Glutamatergic neuron (in vitro differentiated cells): Measurements from ENCODE around the gene CCR6. TPM values are rescaled to one million over a fixed set of nuclear protein-coding genes. Genes with fewer than 3 reads are reported as not detected.

ENCODE experiments used
- DNase-seq: peaks from one replicate; pipeline ENCODE4 v3.0.0; 2022
- H3K27ac Mint-ChIP-seq: one replicate; pipeline ENCODE4 v1.8.0; 2020; ENCODE audit warnings: mild to moderate bottlenecking, mixed read lengths, inconsistent platforms; ENCODE audit not compliant: unreplicated experiment
- H3K27me3 Mint-ChIP-seq: one replicate; pipeline ENCODE4 v1.8.0; 2020; ENCODE audit warnings: mild to moderate bottlenecking, moderate library complexity, mixed read lengths, inconsistent platforms; ENCODE audit not compliant: unreplicated experiment
- H3K36me3 Mint-ChIP-seq: one replicate; pipeline ENCODE4 v1.8.0; 2020; ENCODE audit warnings: mild to moderate bottlenecking, mixed read lengths, inconsistent platforms; ENCODE audit not compliant: unreplicated experiment
- H3K4me1 Mint-ChIP-seq: one replicate; pipeline ENCODE4 v1.8.0; 2020; ENCODE audit warnings: mild to moderate bottlenecking, low read depth, mixed read lengths, inconsistent platforms; ENCODE audit not compliant: unreplicated experiment
- H3K4me3 Mint-ChIP-seq: one replicate; pipeline ENCODE4 v1.8.0; 2020; ENCODE audit warnings: mild to moderate bottlenecking, mixed read lengths, inconsistent platforms; ENCODE audit not compliant: unreplicated experiment
- H3K9me3 Mint-ChIP-seq: one replicate; pipeline ENCODE4 v1.8.0; 2020; ENCODE audit warnings: mild to moderate bottlenecking, moderate library complexity, mixed read lengths, inconsistent platforms; ENCODE audit not compliant: unreplicated experiment
- total RNA-seq: library from RNA; stranded (reverse); fragmentation: NEBNext Ultra II Directional; extraction: Animal tissue kit (Norgen Biotek cat#: 25700); gene quantifications from one replicate; pipeline ENCODE4 v1.2.1, GENCODE V29; 2021; ENCODE audit not compliant: unreplicated experiment
- TF ChIP-seq, protein P1 (sequence below): fragments of 200-600 bp; sonication (generic); IDR thresholded peaks from one replicate; pipeline ENCODE4 v1.5.0; 2021; ENCODE audit not compliant: partially characterized antibody, unreplicated experiment

CCR6 gene
- total RNA-seq, 1 donor from 2014 or later = not detected

DNA sequence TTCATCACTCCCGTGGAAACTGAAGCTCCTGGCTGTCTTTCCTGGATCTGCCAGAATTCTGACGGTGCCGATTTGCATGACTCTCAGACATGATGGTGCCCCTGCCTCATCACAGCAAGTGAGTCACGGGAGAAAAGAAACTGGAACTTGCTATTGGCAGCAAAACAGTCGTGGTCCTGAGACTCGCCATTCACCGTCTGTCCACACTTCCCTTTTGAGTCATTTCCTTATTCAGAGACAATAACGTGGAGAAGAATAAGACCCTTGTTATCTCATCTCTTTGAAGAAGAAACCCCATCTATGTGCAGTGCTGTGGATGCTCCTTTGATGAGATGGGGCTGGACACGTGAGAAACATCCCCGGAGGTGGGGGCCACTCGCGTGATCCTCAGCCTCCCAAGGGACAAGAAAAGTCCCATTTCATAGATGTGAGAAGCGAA is 30.6 kb downstream of the CCR6 start:
- peaks cover 2% of the 10 kb centered on the region for H3K27me3 Mint-ChIP-seq
- no peak for DNase-seq
- H3K27ac Mint-ChIP-seq = no peak overlapping the region
- no peak overlapping the region for H3K4me3 Mint-ChIP-seq
- no peaks in the 10 kb centered on the region for H3K9me3 Mint-ChIP-seq
- TF ChIP-seq, protein P1, sequence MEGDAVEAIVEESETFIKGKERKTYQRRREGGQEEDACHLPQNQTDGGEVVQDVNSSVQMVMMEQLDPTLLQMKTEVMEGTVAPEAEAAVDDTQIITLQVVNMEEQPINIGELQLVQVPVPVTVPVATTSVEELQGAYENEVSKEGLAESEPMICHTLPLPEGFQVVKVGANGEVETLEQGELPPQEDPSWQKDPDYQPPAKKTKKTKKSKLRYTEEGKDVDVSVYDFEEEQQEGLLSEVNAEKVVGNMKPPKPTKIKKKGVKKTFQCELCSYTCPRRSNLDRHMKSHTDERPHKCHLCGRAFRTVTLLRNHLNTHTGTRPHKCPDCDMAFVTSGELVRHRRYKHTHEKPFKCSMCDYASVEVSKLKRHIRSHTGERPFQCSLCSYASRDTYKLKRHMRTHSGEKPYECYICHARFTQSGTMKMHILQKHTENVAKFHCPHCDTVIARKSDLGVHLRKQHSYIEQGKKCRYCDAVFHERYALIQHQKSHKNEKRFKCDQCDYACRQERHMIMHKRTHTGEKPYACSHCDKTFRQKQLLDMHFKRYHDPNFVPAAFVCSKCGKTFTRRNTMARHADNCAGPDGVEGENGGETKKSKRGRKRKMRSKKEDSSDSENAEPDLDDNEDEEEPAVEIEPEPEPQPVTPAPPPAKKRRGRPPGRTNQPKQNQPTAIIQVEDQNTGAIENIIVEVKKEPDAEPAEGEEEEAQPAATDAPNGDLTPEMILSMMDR = no peak
- H3K4me1 Mint-ChIP-seq = peaks cover 3% of the 10 kb centered on the region
- H3K36me3 Mint-ChIP-seq = no peaks in the 10 kb centered on the region

DNA sequence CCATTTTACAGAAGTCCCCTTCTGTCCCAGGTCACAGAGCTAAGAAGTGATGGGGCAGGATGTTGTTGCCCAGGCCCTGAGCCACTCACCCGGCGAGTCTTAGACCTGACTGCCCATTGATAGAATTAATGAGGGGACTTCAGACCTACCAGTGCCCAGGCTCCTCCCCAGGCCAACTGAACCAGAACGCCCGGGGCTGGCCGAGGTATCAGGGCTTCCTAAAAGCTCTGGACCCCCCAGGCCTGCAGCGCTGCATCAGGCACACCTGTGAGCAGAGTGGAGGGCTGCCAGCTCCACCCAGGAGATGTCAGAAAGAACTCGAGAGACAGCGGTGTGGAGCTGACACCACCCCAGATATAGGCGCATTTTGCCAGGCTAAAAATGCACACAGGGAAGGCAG is 31.4 kb downstream of the CCR6 start:
- Mint-ChIP-seq H3K27ac (no peak overlapping the region), H3K36me3 (no peaks in the 10 kb centered on the region)

DNA sequence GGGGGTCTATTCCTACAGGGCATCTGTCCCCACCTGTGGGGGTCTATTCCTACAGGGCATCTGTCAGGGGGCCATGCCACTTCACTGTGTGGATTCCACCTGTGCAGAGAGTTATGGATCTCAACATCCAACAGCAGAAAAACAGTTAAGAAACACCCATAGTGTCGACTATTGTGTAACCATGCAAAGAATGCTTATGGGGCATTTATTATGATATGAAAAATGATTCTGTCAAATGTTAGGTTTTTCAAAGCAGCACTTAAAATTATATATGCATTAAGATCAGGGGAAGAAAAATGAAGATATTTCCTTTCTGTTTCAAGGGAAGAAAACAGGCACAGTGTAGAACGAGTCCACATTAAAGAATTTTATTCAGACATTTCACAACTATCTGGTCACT is 32.0 kb downstream of the CCR6 start:
- no peaks in the 10 kb centered on the region for H3K36me3 Mint-ChIP-seq
- peaks cover 2% of the 10 kb centered on the region for H3K27me3 Mint-ChIP-seq
- H3K27ac Mint-ChIP-seq = no peak overlapping the region
- H3K4me3 Mint-ChIP-seq = no peak overlapping the region
- TF ChIP-seq, protein P1 = no peak
- no peak for DNase-seq
- H3K9me3 Mint-ChIP-seq = peaks cover 2% of the 10 kb centered on the region
- H3K4me1 Mint-ChIP-seq = peaks cover 3% of the 10 kb centered on the region

More for the DNA sequence above, 31.4 kb downstream of the CCR6 start:
- DNase-seq = no peak
- TF ChIP-seq, protein P1 = no peak
- Mint-ChIP-seq H3K4me3 (no peak overlapping the region), H3K4me1 (peaks cover 3% of the 10 kb centered on the region), H3K9me3 (peaks cover 2% of the 10 kb centered on the region), H3K27me3 (peaks cover 2% of the 10 kb centered on the region)

DNA sequence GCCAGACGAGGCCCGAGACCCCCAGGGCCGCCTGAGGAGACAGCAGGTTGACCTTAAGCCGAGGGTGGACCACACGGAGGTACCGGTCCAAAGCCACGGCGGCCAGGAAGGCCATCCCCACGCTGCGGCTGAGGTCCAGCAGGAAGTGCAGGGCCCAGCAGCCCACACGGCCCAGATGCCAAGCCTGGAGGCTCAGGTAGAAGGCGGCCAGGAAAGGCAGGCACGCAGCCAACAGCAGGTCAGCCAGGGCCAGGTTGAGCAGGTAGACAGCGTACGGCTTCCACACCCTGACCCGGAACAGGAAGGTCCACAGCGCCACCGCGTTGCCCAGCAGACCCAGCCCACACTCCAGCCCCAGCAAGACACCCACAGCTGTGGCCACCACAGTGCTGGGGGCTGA is 34.5 kb downstream of the CCR6 start:
- TF ChIP-seq, protein P1 = no peak
- Mint-ChIP-seq H3K36me3 (no peaks in the 10 kb centered on the region), H3K9me3 (peaks cover 4% of the 10 kb centered on the region), H3K27ac (no peak overlapping the region), H3K4me1 (no peaks in the 10 kb centered on the region), H3K27me3 (peaks cover 2% of the 10 kb centered on the region), H3K4me3 (no peak overlapping the region)
- no peak for DNase-seq

DNA sequence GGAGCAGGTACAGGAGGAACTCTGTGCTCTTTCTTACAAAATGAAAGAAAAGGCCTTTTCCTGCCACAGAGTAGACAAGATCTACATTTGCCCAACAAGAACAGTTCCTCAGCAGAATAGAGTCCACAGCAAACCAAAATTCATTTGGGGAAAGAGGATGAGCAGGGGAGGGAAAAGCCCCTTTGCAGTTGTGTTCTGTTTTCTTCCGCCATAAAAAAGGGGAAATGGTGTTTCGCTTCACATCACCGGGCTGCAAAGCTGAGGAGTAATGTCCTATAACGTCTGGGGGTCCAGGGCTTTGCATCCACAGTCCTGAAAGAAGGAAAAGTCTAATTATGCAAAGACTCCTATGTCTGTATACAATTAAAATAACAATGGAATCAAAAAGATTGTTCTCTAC is 35.0 kb downstream of the CCR6 start, which contains the start of gene GPR31:
Gene GPR31 (minus strand): TSS at position 118 of the 400 bp plus-strand sequence. CDS start 149 bp downstream, outside the sequence.
- TF ChIP-seq, protein P1 = no peak
- no peak for DNase-seq
- Mint-ChIP-seq H3K27me3 (peaks cover 2% of the 10 kb centered on the region), H3K36me3 (no peaks in the 10 kb centered on the region), H3K9me3 (peaks cover 4% of the 10 kb centered on the region), H3K4me3 (no peak within 1 kb of the TSS), H3K27ac (no peak within 1 kb of the TSS), H3K4me1 (no peaks in the 10 kb centered on the region)
